Adrenal gland (tissue), 5 donors: Measurements from ENCODE around the gene VWA8.

Experiments
- POLR2A ChIP-seq, 2 donors: fragments of 450-650 bp; IDR thresholded peaks; one replicate each; pipeline ENCODE4 v1.6.1; 2017; ENCODE audit warnings: antibody characterized with exemption in 2 of 2, mild to moderate bottlenecking in 2 of 2, moderate library complexity in 1 of 2
- TF ChIP-seq, protein P1 (sequence below), 6 experiments: fragments of 450-650 bp in 4 of 6; fragments of 200-600 bp in 2 of 6; sonication (generic) in 1 of 6; IDR thresholded peaks; 1 replicate in 5 of 6; 2 replicates in 1 of 6; pipeline versions ENCODE4 v1.5.1 to v1.8.0; 2016 to 2021; ENCODE audit warnings: antibody characterized with exemption in 6 of 6, mild to moderate bottlenecking in 2 of 6, moderate library complexity in 1 of 6
- donor health status: DM: no; HTN: no; CAD: no.

- TF ChIP-seq, protein P1, sequence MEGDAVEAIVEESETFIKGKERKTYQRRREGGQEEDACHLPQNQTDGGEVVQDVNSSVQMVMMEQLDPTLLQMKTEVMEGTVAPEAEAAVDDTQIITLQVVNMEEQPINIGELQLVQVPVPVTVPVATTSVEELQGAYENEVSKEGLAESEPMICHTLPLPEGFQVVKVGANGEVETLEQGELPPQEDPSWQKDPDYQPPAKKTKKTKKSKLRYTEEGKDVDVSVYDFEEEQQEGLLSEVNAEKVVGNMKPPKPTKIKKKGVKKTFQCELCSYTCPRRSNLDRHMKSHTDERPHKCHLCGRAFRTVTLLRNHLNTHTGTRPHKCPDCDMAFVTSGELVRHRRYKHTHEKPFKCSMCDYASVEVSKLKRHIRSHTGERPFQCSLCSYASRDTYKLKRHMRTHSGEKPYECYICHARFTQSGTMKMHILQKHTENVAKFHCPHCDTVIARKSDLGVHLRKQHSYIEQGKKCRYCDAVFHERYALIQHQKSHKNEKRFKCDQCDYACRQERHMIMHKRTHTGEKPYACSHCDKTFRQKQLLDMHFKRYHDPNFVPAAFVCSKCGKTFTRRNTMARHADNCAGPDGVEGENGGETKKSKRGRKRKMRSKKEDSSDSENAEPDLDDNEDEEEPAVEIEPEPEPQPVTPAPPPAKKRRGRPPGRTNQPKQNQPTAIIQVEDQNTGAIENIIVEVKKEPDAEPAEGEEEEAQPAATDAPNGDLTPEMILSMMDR (IDR thresholded peaks at IDR 0.05), result no peak
- TF ChIP-seq POLR2A (IDR thresholded peaks at IDR 0.05), result no peak
These were observed 406.7 kb downstream of the VWA8 start for GRCh38 chr13:41554180-41554579.
